GM13976 (cell line): ENCODE results near the gene PDE9A.
A peak's percentile ranks its signal among the peaks of the same experiment; 100 is the strongest.

Experiments used
- DNase-seq: peaks from one replicate; pipeline ENCODE4 v3.0.0; 2012; ENCODE audit warnings: low spot score
- in situ Hi-C: fragments of 300-500 bp; cut with MboI; formaldehyde crosslinking; loops from one replicate; pipeline ENCODE4 v1.12.0; 2022; ENCODE audit warnings: low sequenced_read_pairs, mixed read lengths, inconsistent platforms; ENCODE audit not compliant: unreplicated experiment
- TF ChIP-seq, protein P1 (sequence below): IDR thresholded peaks from 2 replicates; pipeline ENCODE4 v1.5.1; 2012; ENCODE audit warnings: borderline replicate concordance, mild to moderate bottlenecking; ENCODE audit not compliant: insufficient read depth; ENCODE audit errors: extremely low read depth, missing control alignments, control extremely low read depth

The PDE9A gene

DNA sequence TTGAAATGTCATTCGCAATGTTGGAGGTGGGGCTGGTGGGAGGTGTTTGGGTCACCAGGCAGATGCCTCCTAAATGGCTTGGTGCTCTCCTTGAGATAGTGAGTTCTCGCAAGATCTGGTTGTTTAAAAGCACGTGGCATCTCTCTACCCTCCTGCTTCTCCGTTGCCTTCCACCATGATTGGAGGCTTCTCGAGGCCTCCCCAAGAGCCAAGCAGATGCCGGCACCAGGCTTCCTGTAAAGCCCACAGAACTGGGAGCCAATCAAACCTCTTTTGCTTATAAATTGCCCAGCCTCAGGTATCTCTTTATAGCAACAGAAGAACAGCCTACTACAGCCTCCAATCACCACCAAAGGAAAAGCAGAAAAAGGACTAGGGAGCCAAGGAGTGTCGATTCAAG is 80.5 kb downstream of the PDE9A start:
- in situ Hi-C loops = no loop called here
- TF ChIP-seq, protein P1, sequence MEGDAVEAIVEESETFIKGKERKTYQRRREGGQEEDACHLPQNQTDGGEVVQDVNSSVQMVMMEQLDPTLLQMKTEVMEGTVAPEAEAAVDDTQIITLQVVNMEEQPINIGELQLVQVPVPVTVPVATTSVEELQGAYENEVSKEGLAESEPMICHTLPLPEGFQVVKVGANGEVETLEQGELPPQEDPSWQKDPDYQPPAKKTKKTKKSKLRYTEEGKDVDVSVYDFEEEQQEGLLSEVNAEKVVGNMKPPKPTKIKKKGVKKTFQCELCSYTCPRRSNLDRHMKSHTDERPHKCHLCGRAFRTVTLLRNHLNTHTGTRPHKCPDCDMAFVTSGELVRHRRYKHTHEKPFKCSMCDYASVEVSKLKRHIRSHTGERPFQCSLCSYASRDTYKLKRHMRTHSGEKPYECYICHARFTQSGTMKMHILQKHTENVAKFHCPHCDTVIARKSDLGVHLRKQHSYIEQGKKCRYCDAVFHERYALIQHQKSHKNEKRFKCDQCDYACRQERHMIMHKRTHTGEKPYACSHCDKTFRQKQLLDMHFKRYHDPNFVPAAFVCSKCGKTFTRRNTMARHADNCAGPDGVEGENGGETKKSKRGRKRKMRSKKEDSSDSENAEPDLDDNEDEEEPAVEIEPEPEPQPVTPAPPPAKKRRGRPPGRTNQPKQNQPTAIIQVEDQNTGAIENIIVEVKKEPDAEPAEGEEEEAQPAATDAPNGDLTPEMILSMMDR = no peak
- no peak for DNase-seq

- in situ Hi-C loops = no loop called here
- DNase-seq = peak; percentile 24
- TF ChIP-seq, protein P1 = no peak
These were observed 81.0 kb downstream of the PDE9A start for GRCh38 chr21:42734323-42734971.

GRCh38 chr21:42735061-42735460 is 81.6 kb downstream of the PDE9A start:
- TF ChIP-seq, protein P1 = no peak
- no peak for DNase-seq
- in situ Hi-C loops = no loop called here

DNA sequence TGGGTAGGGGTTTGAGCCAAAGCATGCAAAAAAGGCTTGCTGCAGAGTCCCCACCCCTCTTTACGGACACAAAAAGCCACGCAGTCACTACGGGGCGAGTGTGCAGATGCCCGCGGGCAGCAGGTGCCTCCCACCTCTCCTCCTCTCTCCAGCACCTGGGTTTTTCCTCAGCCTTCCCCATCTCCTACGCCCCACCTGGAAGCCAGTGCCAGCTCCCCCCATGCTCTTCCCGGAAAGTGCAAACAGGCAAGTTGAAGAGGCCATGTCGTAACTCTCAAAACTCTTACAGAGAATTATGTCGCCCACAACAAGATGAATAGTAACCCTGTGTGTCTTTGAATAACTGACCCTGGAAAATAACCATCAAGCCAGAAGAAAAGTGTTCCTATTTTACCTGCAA is 82.5 kb downstream of the PDE9A start:
- DNase-seq = no peak
- TF ChIP-seq, protein P1 = no peak
- in situ Hi-C loops = no loop called here

DNA sequence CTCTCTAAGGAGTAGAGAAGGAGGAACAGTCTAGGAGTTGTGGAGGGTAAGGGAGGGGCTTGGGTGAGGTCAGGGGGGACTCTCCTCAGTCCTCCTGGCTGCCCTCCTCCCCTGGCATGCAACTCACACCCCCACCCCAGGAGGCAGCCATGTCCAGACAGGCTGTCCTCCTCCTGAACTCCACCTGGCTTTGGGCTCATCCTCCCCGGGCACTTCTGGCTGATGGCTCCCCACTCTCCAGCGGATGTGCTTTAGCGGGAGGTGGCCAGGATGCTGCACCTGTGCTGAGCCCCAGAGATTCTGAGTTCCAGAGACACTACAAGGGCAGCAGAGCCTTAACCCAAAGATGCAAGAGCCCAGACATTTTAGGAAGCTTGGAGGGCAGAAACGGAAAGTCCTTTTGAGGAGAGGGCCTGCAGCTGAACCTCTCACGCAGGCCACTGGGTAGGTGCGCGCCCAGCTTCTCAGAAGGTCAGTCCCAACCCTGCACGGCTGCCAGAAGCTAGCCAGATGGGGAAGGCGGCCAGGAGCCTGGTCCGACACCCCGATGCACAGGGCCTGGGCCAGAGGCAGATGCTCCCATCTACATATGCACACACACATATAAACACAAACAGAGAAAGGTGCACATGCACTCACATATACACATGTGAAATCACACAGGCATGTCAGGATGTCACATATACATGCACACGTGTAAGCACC is 83.4 kb downstream of the PDE9A start:
- peak; percentile 16 for DNase-seq
- in situ Hi-C loops = no loop called here
- TF ChIP-seq, protein P1 = no peak

GRCh38 chr21:42737951-42738590 is 84.7 kb downstream of the PDE9A start:
- TF ChIP-seq, protein P1 = no peak
- DNase-seq = no peak
- in situ Hi-C loops = no loop called here
